GM12865 (cell line): ENCODE measurements around the gene CHST6.

Source experiments
- DNase-seq: peaks from one replicate; pipeline ENCODE4 v3.0.0; 2010; ENCODE audit warnings: low read depth
- H3K4me3 ChIP-seq: 2 replicates; pipeline ENCODE4 v1.5.1; 2011; ENCODE audit warnings: mild to moderate bottlenecking, low read depth, low read length, control low read depth
- CTCF ChIP-seq: IDR thresholded peaks from 2 replicates; pipeline ENCODE4 v1.5.1; 2011; ENCODE audit warnings: low read length, control low read depth, low read depth, inconsistent platforms; ENCODE audit not compliant: insufficient read depth; ENCODE audit errors: missing control alignments

CHST6 gene

DNA sequence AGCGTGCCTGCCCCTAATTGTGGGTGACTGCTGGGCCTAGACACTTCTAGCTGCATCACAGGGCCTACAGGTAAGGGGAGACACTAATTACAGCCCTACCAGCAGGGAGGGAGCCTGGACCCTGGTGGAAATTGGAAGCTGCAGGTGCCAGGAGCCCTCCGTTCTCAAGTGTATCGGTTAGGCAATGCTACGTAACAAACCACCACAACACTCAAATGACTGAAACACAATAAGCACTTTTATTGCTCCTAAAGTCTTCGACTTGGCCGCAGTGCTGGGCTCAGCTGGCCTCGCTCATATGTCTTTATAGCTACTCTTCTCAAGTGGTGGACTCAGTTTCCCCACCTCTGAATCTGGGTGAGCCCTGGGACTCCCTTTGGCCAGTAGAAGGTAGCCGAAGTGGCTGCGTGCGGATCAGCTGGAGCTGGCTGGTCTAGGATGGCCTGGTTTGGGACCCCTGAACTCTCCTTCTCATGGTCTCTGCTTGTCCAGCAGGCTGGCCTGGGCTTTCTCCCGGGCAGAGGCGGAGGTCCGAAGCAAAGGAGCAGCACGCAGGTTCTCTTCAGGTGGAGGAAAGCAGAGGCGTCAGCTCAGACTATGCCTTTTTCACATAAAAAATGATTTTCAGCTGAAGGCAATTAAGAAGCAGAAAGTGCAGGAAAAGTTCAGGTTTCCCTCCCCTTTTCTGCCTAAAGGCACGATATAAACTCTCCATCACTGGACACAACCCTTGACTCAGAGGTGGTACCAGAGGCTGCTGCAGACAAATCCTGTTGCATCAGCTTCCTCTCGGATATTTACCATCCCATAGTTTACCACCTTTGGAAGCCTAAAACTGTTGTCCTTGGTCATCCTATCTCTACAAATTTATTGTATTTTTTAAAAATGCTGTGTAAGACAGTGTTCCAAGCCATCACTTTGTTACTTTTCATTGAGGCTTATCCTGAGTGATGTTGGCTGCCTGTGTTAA, 22.0 kb downstream of the CHST6 start:
- DNase-seq = no peak
- H3K4me3 ChIP-seq = no peak overlapping the region
- no peak for TF ChIP-seq CTCF

DNA sequence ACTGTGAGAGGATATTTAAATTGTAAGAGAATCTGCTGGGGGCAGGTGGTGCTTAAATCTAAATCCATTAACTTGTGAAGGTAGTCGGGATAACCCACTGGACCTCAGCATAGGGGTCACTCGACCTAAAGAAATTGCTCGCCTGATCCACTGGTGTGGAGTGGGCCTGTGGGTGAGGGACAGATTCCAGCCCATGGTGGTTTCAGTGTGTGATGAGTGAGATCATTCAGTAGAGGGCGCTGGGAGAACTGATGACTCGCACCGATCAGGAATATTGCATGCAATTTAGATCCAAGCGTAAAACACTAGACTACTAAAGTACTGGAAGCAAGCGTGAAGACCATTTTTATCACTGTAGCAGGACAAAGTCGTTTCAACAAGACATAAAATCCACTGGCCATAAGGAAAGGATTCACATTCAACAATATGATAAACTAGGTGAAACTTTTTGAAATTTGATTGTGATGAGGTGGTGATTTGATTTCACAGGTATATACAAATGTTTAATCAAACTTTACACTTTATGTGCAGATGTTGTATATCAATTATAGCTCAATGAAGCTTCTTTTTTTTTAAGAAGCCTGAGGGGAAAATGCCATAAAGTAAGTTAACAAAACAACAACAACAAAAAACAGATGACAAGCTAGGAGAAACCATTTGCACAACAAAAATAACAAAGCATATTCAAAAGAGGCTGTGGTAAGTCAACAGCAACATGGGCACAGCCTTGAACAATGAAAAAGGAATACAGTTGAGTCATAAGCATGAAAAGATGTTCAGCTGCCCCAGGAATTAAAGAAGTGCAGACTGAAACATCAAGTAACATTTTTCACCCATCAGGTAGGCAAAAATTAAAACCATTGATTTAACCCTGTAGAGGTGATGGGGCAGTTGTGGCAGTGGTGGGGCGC, 23.3 kb downstream of the CHST6 start:
- peak; percentile 58 for DNase-seq
- peak; percentile 72 for TF ChIP-seq CTCF
- no peak overlapping the region for H3K4me3 ChIP-seq

- no peak for TF ChIP-seq CTCF
- H3K4me3 ChIP-seq = no peak overlapping the region
- DNase-seq = no peak
Observed at GRCh38 chr16:75466760-75467159, 28.5 kb downstream of the CHST6 start.

DNA sequence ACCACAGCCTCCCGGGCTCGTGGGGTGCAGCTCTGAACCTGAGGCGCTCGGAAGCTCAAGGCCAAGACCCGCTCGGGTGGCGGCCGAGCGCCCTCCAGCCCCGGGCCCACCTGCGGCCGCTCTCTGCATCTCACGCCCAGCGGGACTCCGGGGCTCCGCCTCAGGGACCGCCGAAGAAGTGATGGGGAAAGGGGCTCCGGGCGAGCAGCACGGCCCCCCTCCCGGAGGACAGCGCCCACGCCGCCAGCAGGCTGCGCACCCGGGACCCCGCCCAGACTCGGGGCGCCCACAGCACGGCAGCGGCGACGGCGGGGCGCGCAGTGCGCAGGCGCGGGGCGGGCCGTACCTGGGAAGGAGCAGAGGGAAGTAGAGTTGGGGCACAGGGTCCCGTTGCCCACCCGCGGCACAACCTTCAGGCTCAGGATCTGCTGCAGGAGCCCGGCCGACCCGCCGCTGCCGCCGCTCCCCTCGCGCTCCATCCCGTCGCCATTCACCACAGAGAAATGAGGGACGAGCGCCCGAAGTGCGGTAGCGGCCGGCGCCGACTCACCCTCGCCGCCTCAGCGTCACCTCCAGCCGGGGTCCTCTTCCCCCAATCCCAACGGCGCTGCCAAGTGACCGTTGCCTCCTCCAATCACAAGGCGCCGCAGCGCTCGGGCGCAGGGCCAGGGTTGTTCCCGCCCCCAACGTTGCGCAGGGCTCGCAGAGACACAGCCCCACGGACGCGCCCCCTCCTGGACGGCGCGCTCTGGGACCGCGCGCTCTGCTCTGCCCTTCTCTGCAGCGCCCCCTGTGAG, 30.9 kb downstream of the CHST6 start, which contains the start of gene TMEM170A:
TSS of gene TMEM170A (minus strand) at position 568 of the 797 bp plus-strand sequence. CDS start at position 479, 89 bp downstream.
- H3K4me3 ChIP-seq = peak within 1 kb of the TSS; percentile 80
- peak; percentile 100 for TF ChIP-seq CTCF
- peak; percentile 99 for DNase-seq

- DNase-seq = peak; percentile 25
- peak overlapping the region; percentile 80 for H3K4me3 ChIP-seq
Observed at GRCh38 chr16:75463389-75464121, 31.7 kb downstream of the CHST6 start.

DNA sequence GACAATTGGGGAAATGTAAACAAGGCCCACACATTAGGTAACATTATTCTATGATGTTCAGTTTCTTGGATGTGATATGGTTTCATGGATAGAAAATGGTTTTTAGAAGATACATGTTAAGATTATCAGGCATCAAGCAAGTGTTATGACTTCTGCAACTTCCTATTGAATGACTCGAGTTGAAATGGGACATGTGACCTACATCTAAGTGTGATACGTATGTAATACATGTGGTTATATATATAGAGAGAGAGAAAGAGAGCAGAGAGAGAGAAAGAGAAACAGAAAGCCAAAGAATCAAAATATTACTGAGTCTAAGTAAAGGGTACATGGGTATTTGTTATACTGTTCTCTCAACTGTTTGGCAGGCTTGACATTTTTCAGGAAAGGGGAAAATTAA, 32.4 kb downstream of the CHST6 start:
- peak overlapping the region; percentile 80 for H3K4me3 ChIP-seq
- DNase-seq = peak; percentile 65

More for the DNA sequence above, 32.4 kb downstream of the CHST6 start:
- no peak for TF ChIP-seq CTCF
